WTC11 (cell line): ENCODE measurements around the gene AP1S2. TPM values are rescaled to one million over a fixed set of nuclear protein-coding genes. Genes with fewer than 3 reads are reported as not detected.
A peak's percentile ranks its signal among the peaks of the same experiment; 100 is the strongest.

ENCODE experiments used
- ATAC-seq: fragments of 200-7000 bp; cut with Tn5 transposase; 2 replicates; pipeline ENCODE4 v1.10.0; 2021; ENCODE audit warnings: mild to moderate bottlenecking, moderate library complexity
- CTCF ChIA-PET: fragments of 300-600 bp; sonication (Branson Sonifier 250); formaldehyde crosslinking; loops from one replicate; lab custom pipeline; 2021; ENCODE audit warnings: antibody characterized with exemption; lab: Charles Lee
- POLR2A ChIA-PET: fragments of 350-600 bp; sonication (Branson Sonifier 250); formaldehyde crosslinking; loops from one replicate; lab custom pipeline; 2021; ENCODE audit warnings: antibody characterized with exemption; lab: Charles Lee
- DNase-seq: peaks from one replicate; pipeline ENCODE4 v3.0.0; 2021; ENCODE audit warnings: low spot score
- H3K27ac Mint-ChIP-seq: 2 replicates; pipeline ENCODE4 v1.8.0; 2021; ENCODE audit warnings: mixed read lengths
- H3K27me3 Mint-ChIP-seq: 2 replicates; pipeline ENCODE4 v1.8.0; 2021; ENCODE audit warnings: low read depth, mild to moderate bottlenecking, moderate library complexity, mixed read lengths
- H3K36me3 Mint-ChIP-seq: 2 replicates; pipeline ENCODE4 v1.8.0; 2021; ENCODE audit warnings: mixed read lengths
- H3K4me1 Mint-ChIP-seq: 2 replicates; pipeline ENCODE4 v1.8.0; 2022; ENCODE audit warnings: mixed read lengths
- H3K4me3 Mint-ChIP-seq: 2 replicates; pipeline ENCODE4 v1.8.0; 2021; ENCODE audit warnings: mild to moderate bottlenecking, moderate library complexity, mixed read lengths
- H3K9me3 Mint-ChIP-seq: 2 replicates; pipeline ENCODE4 v1.8.0; 2021; ENCODE audit warnings: mixed read lengths
- ATF2 ChIP-seq: sonication (generic); formaldehyde crosslinking; IDR thresholded peaks from 2 replicates; pipeline ENCODE4 v1.8.1; 2022; ENCODE audit warnings: low read depth, missing genetic modification reagents, borderline replicate concordance
- ESRRA ChIP-seq: sonication (generic); formaldehyde crosslinking; IDR thresholded peaks from 2 replicates; pipeline ENCODE4 v1.8.1; 2022; ENCODE audit warnings: mild to moderate bottlenecking, missing genetic modification reagents, borderline replicate concordance
- FOXJ3 ChIP-seq: sonication (generic); formaldehyde crosslinking; IDR thresholded peaks from 2 replicates; pipeline ENCODE4 v1.9.0; 2021; ENCODE audit warnings: missing genetic modification reagents, mild to moderate bottlenecking, borderline replicate concordance
- FOXP4 ChIP-seq: sonication (generic); formaldehyde crosslinking; IDR thresholded peaks from 2 replicates; pipeline ENCODE4 v1.8.0; 2022; ENCODE audit warnings: mild to moderate bottlenecking, missing genetic modification reagents
- HMGA2 ChIP-seq: fragments of 250-450 bp; sonication (Bioruptor Pico); IDR thresholded peaks from 2 replicates; pipeline ENCODE4 v1.4.0; 2021; ENCODE audit warnings: mild to moderate bottlenecking, moderate library complexity
- NFATC4 ChIP-seq: fragments of 250-450 bp; sonication (Bioruptor Pico); IDR thresholded peaks from 2 replicates; pipeline ENCODE4 v1.9.0; 2021; ENCODE audit warnings: mild to moderate bottlenecking
- NR2C2 ChIP-seq: sonication (generic); formaldehyde crosslinking; IDR thresholded peaks from 2 replicates; pipeline ENCODE4 v1.8.0; 2022; ENCODE audit warnings: mild to moderate bottlenecking, missing genetic modification reagents
- ZBTB21 ChIP-seq: sonication (generic); formaldehyde crosslinking; IDR thresholded peaks from 2 replicates; pipeline ENCODE4 v1.8.1; 2023; ENCODE audit warnings: mild to moderate bottlenecking, missing genetic modification reagents, borderline replicate concordance
- ZMAT4 ChIP-seq: fragments of 250-450 bp; sonication (Bioruptor Pico); IDR thresholded peaks from 2 replicates; pipeline ENCODE4 v1.9.0; 2021; ENCODE audit warnings: mild to moderate bottlenecking
- ZNF121 ChIP-seq: sonication (generic); formaldehyde crosslinking; IDR thresholded peaks from 2 replicates; pipeline ENCODE4 v1.8.0; 2023; ENCODE audit warnings: missing genetic modification reagents
- ZNF219 ChIP-seq: sonication (generic); formaldehyde crosslinking; IDR thresholded peaks from 2 replicates; pipeline ENCODE4 v1.8.0; 2023; ENCODE audit warnings: missing genetic modification reagents, mild to moderate bottlenecking, borderline replicate concordance
- ZNF512 ChIP-seq: sonication (generic); formaldehyde crosslinking; IDR thresholded peaks from 2 replicates; pipeline ENCODE4 v1.8.1; 2022; ENCODE audit warnings: missing genetic modification reagents, borderline replicate concordance
- total RNA-seq: library from RNA; stranded (reverse); gene quantifications from 3 replicates; pipeline ENCODE4 v1.2.3, GENCODE V29; 2021
- TF ChIP-seq, protein P1 (sequence below): fragments of 250-450 bp; sonication (Bioruptor Pico); IDR thresholded peaks from 2 replicates; pipeline ENCODE4 v1.9.0; 2021; ENCODE audit warnings: mild to moderate bottlenecking, borderline replicate concordance
- TF ChIP-seq, protein P2 (sequence below): sonication (generic); formaldehyde crosslinking; IDR thresholded peaks from 2 replicates; pipeline ENCODE4 v1.8.1; 2023; ENCODE audit warnings: mild to moderate bottlenecking, missing genetic modification reagents, moderate library complexity
- TF ChIP-seq, protein P3 (sequence below): fragments of 200-600 bp; IDR thresholded peaks from 2 replicates; pipeline ENCODE4 v1.8.0; 2022; ENCODE audit warnings: antibody characterized with exemption
- TF ChIP-seq, protein P4 (sequence below): sonication (generic); formaldehyde crosslinking; IDR thresholded peaks from 2 replicates; pipeline ENCODE4 v1.8.1; 2023; ENCODE audit warnings: mild to moderate bottlenecking, missing genetic modification reagents, moderate library complexity
- TF ChIP-seq, protein P5 (sequence below): sonication (generic); formaldehyde crosslinking; IDR thresholded peaks from 2 replicates; pipeline ENCODE4 v1.8.0; 2022; ENCODE audit warnings: mild to moderate bottlenecking, missing genetic modification reagents

Gene AP1S2
- total RNA-seq, 1 experiment from 2014 or later = 164 TPM

- H3K27me3 Mint-ChIP-seq = no peaks in the 10 kb centered on the region
- H3K4me1 Mint-ChIP-seq = peaks cover 8% of the 10 kb centered on the region
- no peak overlapping the region for H3K4me3 Mint-ChIP-seq
- no peak for TF ChIP-seq ZMAT4
- no peak for TF ChIP-seq ZNF219 (CRISPR knock-in tag)
- TF ChIP-seq ZBTB21 (CRISPR knock-in tag) = no peak
- no peak for TF ChIP-seq FOXP4 (CRISPR knock-in tag)
- TF ChIP-seq ESRRA (CRISPR knock-in tag) = no peak
- TF ChIP-seq ATF2 (CRISPR knock-in tag) = no peak
- TF ChIP-seq, protein P1, sequence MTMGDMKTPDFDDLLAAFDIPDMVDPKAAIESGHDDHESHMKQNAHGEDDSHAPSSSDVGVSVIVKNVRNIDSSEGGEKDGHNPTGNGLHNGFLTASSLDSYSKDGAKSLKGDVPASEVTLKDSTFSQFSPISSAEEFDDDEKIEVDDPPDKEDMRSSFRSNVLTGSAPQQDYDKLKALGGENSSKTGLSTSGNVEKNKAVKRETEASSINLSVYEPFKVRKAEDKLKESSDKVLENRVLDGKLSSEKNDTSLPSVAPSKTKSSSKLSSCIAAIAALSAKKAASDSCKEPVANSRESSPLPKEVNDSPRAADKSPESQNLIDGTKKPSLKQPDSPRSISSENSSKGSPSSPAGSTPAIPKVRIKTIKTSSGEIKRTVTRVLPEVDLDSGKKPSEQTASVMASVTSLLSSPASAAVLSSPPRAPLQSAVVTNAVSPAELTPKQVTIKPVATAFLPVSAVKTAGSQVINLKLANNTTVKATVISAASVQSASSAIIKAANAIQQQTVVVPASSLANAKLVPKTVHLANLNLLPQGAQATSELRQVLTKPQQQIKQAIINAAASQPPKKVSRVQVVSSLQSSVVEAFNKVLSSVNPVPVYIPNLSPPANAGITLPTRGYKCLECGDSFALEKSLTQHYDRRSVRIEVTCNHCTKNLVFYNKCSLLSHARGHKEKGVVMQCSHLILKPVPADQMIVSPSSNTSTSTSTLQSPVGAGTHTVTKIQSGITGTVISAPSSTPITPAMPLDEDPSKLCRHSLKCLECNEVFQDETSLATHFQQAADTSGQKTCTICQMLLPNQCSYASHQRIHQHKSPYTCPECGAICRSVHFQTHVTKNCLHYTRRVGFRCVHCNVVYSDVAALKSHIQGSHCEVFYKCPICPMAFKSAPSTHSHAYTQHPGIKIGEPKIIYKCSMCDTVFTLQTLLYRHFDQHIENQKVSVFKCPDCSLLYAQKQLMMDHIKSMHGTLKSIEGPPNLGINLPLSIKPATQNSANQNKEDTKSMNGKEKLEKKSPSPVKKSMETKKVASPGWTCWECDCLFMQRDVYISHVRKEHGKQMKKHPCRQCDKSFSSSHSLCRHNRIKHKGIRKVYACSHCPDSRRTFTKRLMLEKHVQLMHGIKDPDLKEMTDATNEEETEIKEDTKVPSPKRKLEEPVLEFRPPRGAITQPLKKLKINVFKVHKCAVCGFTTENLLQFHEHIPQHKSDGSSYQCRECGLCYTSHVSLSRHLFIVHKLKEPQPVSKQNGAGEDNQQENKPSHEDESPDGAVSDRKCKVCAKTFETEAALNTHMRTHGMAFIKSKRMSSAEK (CRISPR knock-in tag) = no peak
- TF ChIP-seq, protein P2, sequence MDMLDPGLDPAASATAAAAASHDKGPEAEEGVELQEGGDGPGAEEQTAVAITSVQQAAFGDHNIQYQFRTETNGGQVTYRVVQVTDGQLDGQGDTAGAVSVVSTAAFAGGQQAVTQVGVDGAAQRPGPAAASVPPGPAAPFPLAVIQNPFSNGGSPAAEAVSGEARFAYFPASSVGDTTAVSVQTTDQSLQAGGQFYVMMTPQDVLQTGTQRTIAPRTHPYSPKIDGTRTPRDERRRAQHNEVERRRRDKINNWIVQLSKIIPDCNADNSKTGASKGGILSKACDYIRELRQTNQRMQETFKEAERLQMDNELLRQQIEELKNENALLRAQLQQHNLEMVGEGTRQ (CRISPR knock-in tag) = no peak
- no peak for TF ChIP-seq NFATC4 (CRISPR knock-in tag)
- TF ChIP-seq NR2C2 (CRISPR knock-in tag) = no peak
- TF ChIP-seq, protein P3, sequence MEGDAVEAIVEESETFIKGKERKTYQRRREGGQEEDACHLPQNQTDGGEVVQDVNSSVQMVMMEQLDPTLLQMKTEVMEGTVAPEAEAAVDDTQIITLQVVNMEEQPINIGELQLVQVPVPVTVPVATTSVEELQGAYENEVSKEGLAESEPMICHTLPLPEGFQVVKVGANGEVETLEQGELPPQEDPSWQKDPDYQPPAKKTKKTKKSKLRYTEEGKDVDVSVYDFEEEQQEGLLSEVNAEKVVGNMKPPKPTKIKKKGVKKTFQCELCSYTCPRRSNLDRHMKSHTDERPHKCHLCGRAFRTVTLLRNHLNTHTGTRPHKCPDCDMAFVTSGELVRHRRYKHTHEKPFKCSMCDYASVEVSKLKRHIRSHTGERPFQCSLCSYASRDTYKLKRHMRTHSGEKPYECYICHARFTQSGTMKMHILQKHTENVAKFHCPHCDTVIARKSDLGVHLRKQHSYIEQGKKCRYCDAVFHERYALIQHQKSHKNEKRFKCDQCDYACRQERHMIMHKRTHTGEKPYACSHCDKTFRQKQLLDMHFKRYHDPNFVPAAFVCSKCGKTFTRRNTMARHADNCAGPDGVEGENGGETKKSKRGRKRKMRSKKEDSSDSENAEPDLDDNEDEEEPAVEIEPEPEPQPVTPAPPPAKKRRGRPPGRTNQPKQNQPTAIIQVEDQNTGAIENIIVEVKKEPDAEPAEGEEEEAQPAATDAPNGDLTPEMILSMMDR = no peak
- no peak for TF ChIP-seq HMGA2 (CRISPR knock-in tag)
- TF ChIP-seq, protein P4, sequence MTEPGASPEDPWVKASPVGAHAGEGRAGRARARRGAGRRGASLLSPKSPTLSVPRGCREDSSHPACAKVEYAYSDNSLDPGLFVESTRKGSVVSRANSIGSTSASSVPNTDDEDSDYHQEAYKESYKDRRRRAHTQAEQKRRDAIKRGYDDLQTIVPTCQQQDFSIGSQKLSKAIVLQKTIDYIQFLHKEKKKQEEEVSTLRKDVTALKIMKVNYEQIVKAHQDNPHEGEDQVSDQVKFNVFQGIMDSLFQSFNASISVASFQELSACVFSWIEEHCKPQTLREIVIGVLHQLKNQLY (CRISPR knock-in tag) = no peak
- TF ChIP-seq FOXJ3 = no peak
- no peak for TF ChIP-seq ZNF512
- TF ChIP-seq, protein P5, sequence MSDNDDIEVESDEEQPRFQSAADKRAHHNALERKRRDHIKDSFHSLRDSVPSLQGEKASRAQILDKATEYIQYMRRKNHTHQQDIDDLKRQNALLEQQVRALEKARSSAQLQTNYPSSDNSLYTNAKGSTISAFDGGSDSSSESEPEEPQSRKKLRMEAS (CRISPR knock-in tag) = no peak
- no peak for TF ChIP-seq ZNF121 (CRISPR knock-in tag)
- TF ChIP-seq, all 79 proteins: peak for 0
- ATAC-seq (no peak), DNase-seq (no peak)
- ChIA-PET CTCF (no interaction called here), POLR2A (no interaction called here)
- peaks cover 29% of the 10 kb centered on the region for H3K36me3 Mint-ChIP-seq
- no peaks in the 10 kb centered on the region for H3K9me3 Mint-ChIP-seq
- peak overlapping the region; percentile 61 for H3K27ac Mint-ChIP-seq
These were observed 31.7 kb downstream of the AP1S2 start for GRCh38 chrX:15822922-15823321.
